Upper lobe of right lung (tissue), 1 donor: ENCODE measurements around the gene PCYT1A. TPM values are rescaled to one million over a fixed set of nuclear protein-coding genes. Genes with fewer than 3 reads are reported as not detected.
A peak's percentile ranks its signal among the peaks of the same experiment; 100 is the strongest.
"Not testable (repeated sequence)": the region's sequence is repeated elsewhere in the genome, so short reads cannot be mapped to it uniquely, and the experiment has no call there.

Source experiments
- ATAC-seq: fragments of 200-7000 bp; cut with Tn5 transposase; one replicate; pipeline ENCODE4 v1.9.1; 2020; ENCODE audit warnings: mild to moderate bottlenecking, moderate library complexity
- DNase-seq: peaks from one replicate; pipeline ENCODE4 v3.0.0-alpha.2; 2020
- H3K27ac ChIP-seq: fragments of 200-600 bp; one replicate; pipeline ENCODE4 v1.8.0; 2022
- H3K27me3 ChIP-seq: fragments of 200-600 bp; one replicate; pipeline ENCODE4 v1.8.0; 2022; ENCODE audit warnings: mild to moderate bottlenecking
- H3K36me3 ChIP-seq: fragments of 200-600 bp; one replicate; pipeline ENCODE4 v1.8.0; 2022
- H3K4me1 ChIP-seq: fragments of 200-600 bp; one replicate; pipeline ENCODE4 v1.8.0; 2022
- H3K4me3 ChIP-seq: fragments of 200-600 bp; one replicate; pipeline ENCODE4 v1.8.0; 2022; ENCODE audit warnings: mild to moderate bottlenecking
- H3K9me3 ChIP-seq: fragments of 200-600 bp; one replicate; pipeline ENCODE4 v1.8.0; 2022
- CTCF ChIP-seq: fragments of 200-600 bp; IDR thresholded peaks from one replicate; pipeline ENCODE4 v1.8.0; 2022; ENCODE audit warnings: antibody characterized with exemption
- intact Hi-C: fragments of 100-400 bp; cut with DNase I; formaldehyde crosslinking; loops from one replicate; pipeline ENCODE4 v1.11.0; 2022
- total RNA-seq: library from RNA; stranded (reverse); fragmentation: NEBNext Ultra II Directional; extraction: Animal tissue kit (Norgen Biotek cat#: 25700); gene quantifications from one replicate; pipeline ENCODE4 v1.2.1, GENCODE V29; 2021
- donor health status: DM: no; HTN: yes; CAD: no; lungs with severe emphysema.

PCYT1A gene
- total RNA-seq, 1 donor from 2014 or later = 58.4 TPM

- no peak for ATAC-seq
- intact Hi-C loops = no loop called here
- peaks cover 40% of the 10 kb centered on the region for H3K36me3 ChIP-seq
- no peaks in the 10 kb centered on the region for H3K9me3 ChIP-seq
- H3K27ac ChIP-seq = no peak overlapping the region
- no peaks in the 10 kb centered on the region for H3K27me3 ChIP-seq
- TF ChIP-seq CTCF = no peak
- H3K4me1 ChIP-seq = no peaks in the 10 kb centered on the region
- H3K4me3 ChIP-seq = no peak overlapping the region
- DNase-seq = no peak
These were observed 32.9 kb downstream of the PCYT1A start for GRCh38 chr3:196254376-196255283.

- H3K4me1 ChIP-seq = no peaks in the 10 kb centered on the region
- peak; percentile 45 for ATAC-seq
- no peaks in the 10 kb centered on the region for H3K27me3 ChIP-seq
- no peak overlapping the region for H3K4me3 ChIP-seq
- H3K27ac ChIP-seq = no peak overlapping the region
- intact Hi-C loops = no loop called here
- no peaks in the 10 kb centered on the region for H3K9me3 ChIP-seq
- TF ChIP-seq CTCF = no peak
- DNase-seq = no peak
- peaks cover 43% of the 10 kb centered on the region for H3K36me3 ChIP-seq
These were observed 35.6 kb downstream of the PCYT1A start for GRCh38 chr3:196251918-196252317.

- H3K9me3 ChIP-seq = no peaks in the 10 kb centered on the region
- ATAC-seq (peak; percentile 36), DNase-seq (no peak)
- intact Hi-C loops = no loop called here
- no peak overlapping the region for H3K27ac ChIP-seq
- TF ChIP-seq CTCF = no peak
- peaks cover 38% of the 10 kb centered on the region for H3K36me3 ChIP-seq
- no peaks in the 10 kb centered on the region for H3K27me3 ChIP-seq
- no peaks in the 10 kb centered on the region for H3K4me1 ChIP-seq
- no peak overlapping the region for H3K4me3 ChIP-seq
These were observed 40.8 kb downstream of the PCYT1A start for GRCh38 chr3:196246612-196247308.

GRCh38 chr3:196244166-196244565 is 43.4 kb downstream of the PCYT1A start:
- ATAC-seq, intact Hi-C loops, H3K4me1 ChIP-seq, H3K9me3 ChIP-seq, DNase-seq, H3K4me3 ChIP-seq, H3K27ac ChIP-seq, H3K27me3 ChIP-seq: not testable (repeated sequence)
- peaks cover 64% of the 10 kb centered on the region for H3K36me3 ChIP-seq

GRCh38 chr3:196241704-196242103 is 45.8 kb downstream of the PCYT1A start:
- TF ChIP-seq CTCF = no peak
- no peaks in the 10 kb centered on the region for H3K27me3 ChIP-seq
- no peak overlapping the region for H3K27ac ChIP-seq
- H3K4me3 ChIP-seq = no peak overlapping the region
- intact Hi-C loops = no loop called here
- ATAC-seq = no peak
- DNase-seq = no peak
- H3K36me3 ChIP-seq = peaks cover 71% of the 10 kb centered on the region
- no peaks in the 10 kb centered on the region for H3K9me3 ChIP-seq
- H3K4me1 ChIP-seq = no peaks in the 10 kb centered on the region

GRCh38 chr3:196240424-196240823 is 47.1 kb downstream of the PCYT1A start:
- H3K9me3 ChIP-seq = no peaks in the 10 kb centered on the region
- H3K27me3 ChIP-seq = no peaks in the 10 kb centered on the region
- H3K4me3 ChIP-seq = no peak overlapping the region
- no peak for DNase-seq
- H3K27ac ChIP-seq = no peak overlapping the region
- TF ChIP-seq CTCF = no peak
- no peak for ATAC-seq
- intact Hi-C loops = no loop called here
- no peaks in the 10 kb centered on the region for H3K4me1 ChIP-seq
- H3K36me3 ChIP-seq = peaks cover 60% of the 10 kb centered on the region
